HG02588 (cell line): ENCODE measurements around the gene MPHOSPH9.

Experiments
- ATAC-seq: cut with Tn5 transposase; IDR thresholded peaks from one replicate; pipeline ENCODE4 v1.9.1; 2021; ENCODE audit warnings: mild to moderate bottlenecking, moderate library complexity; ENCODE audit not compliant: unreplicated experiment

The MPHOSPH9 gene

GRCh38 chr12:123132951-123133619 lies 99.9 kb downstream of the MPHOSPH9 start:
- no peak for ATAC-seq

- ATAC-seq = no peak
Observed at GRCh38 chr12:123131879-123132402, 101.0 kb downstream of the MPHOSPH9 start.

- ATAC-seq = no peak
Observed at GRCh38 chr12:123131291-123131832, 101.6 kb downstream of the MPHOSPH9 start.

- ATAC-seq = no peak
Observed at GRCh38 chr12:123129621-123130020, 103.3 kb downstream of the MPHOSPH9 start.

- ATAC-seq = no peak
Observed at GRCh38 chr12:123127182-123127495, 105.8 kb downstream of the MPHOSPH9 start.

GRCh38 chr12:123126294-123127181 lies 106.4 kb downstream of the MPHOSPH9 start:
- no peak for ATAC-seq

- ATAC-seq = no peak
Observed at GRCh38 chr12:123122626-123123025, 110.3 kb downstream of the MPHOSPH9 start.

- no peak for ATAC-seq
Observed at GRCh38 chr12:123121670-123122069, 111.3 kb downstream of the MPHOSPH9 start.

- ATAC-seq = peak; percentile 21
Observed at GRCh38 chr12:123120452-123121166, 112.3 kb downstream of the MPHOSPH9 start.

GRCh38 chr12:123119808-123120207 lies 113.1 kb downstream of the MPHOSPH9 start:
- peak; percentile 86 for ATAC-seq

- ATAC-seq = no peak
Observed at GRCh38 chr12:123118497-123118896, 114.4 kb downstream of the MPHOSPH9 start.

- ATAC-seq = no peak
Observed at GRCh38 chr12:123115409-123116121, 117.4 kb downstream of the MPHOSPH9 start.

- no peak for ATAC-seq
Observed at GRCh38 chr12:123114304-123115083, 118.4 kb downstream of the MPHOSPH9 start.

- no peak for ATAC-seq
Observed at GRCh38 chr12:123113026-123113425, 119.9 kb downstream of the MPHOSPH9 start.

GRCh38 chr12:123111498-123112165 lies 121.3 kb downstream of the MPHOSPH9 start:
- ATAC-seq = no peak

- ATAC-seq = no peak
Observed at GRCh38 chr12:123109319-123109772, 123.6 kb downstream of the MPHOSPH9 start.

- ATAC-seq = no peak
Observed at GRCh38 chr12:123108682-123109066, 124.3 kb downstream of the MPHOSPH9 start.

- ATAC-seq = no peak
Observed at GRCh38 chr12:123107926-123108681, 124.8 kb downstream of the MPHOSPH9 start.
